GM18499 (cell line): ENCODE results near the gene CDK10.
"Not testable (repeated sequence)": the region's sequence is repeated elsewhere in the genome, so short reads cannot be mapped to it uniquely, and the experiment has no call there.

Experiments used
- ATAC-seq: cut with Tn5 transposase; IDR thresholded peaks from one replicate; pipeline ENCODE4 v1.9.1; 2021; ENCODE audit warnings: moderate number of reproducible peaks; ENCODE audit not compliant: insufficient read depth, unreplicated experiment

CDK10 gene

GRCh38 chr16:89694784-89695085 is 8.2 kb downstream of the CDK10 start:
- ATAC-seq = not testable (repeated sequence)

GRCh38 chr16:89695086-89695874 is 8.8 kb downstream of the CDK10 start:
- ATAC-seq = no peak

GRCh38 chr16:89695875-89696669 is 9.6 kb downstream of the CDK10 start:
- no peak for ATAC-seq

GRCh38 chr16:89696670-89697128 is 10.2 kb downstream of the CDK10 start:
- no peak for ATAC-seq

GRCh38 chr16:89697161-89697615 is 10.7 kb downstream of the CDK10 start:
- ATAC-seq = no peak

- no peak for ATAC-seq
Observed at GRCh38 chr16:89697616-89698331, 11.3 kb downstream of the CDK10 start.

- not testable (repeated sequence) for ATAC-seq
Observed at GRCh38 chr16:89698717-89699116, 12.2 kb downstream of the CDK10 start.

- not testable (repeated sequence) for ATAC-seq
Observed at GRCh38 chr16:89699629-89700099, 13.2 kb downstream of the CDK10 start.

- peak; percentile 32 for ATAC-seq
Observed at GRCh38 chr16:89700100-89700648, 13.7 kb downstream of the CDK10 start.

- ATAC-seq = no peak
Observed at GRCh38 chr16:89700649-89701424, 14.3 kb downstream of the CDK10 start.

- peak; percentile 40 for ATAC-seq
Observed at GRCh38 chr16:89701425-89702406, 15.2 kb downstream of the CDK10 start, which contains the start of gene SPATA2L. TSS of gene SPATA2L (minus strand) at chr16:89701705. CDS start at chr16:89701232, 473 bp downstream.

GRCh38 chr16:89704281-89704680 is 17.8 kb downstream of the CDK10 start:
- no peak for ATAC-seq

GRCh38 chr16:89705006-89705405 is 18.5 kb downstream of the CDK10 start:
- ATAC-seq = no peak

GRCh38 chr16:89706518-89707260 is 20.2 kb downstream of the CDK10 start:
- no peak for ATAC-seq

GRCh38 chr16:89707695-89708094 is 21.2 kb downstream of the CDK10 start:
- ATAC-seq = no peak

GRCh38 chr16:89708481-89708931 is 22.0 kb downstream of the CDK10 start:
- no peak for ATAC-seq

GRCh38 chr16:89709166-89709565 is 22.7 kb downstream of the CDK10 start:
- no peak for ATAC-seq
